HCT116 (cell line): ENCODE data around the gene CYP2U1. TPM values are rescaled to one million over a fixed set of nuclear protein-coding genes. Genes with fewer than 3 reads are reported as not detected.

Experiments used
- ATAC-seq: fragments of 200-7000 bp; cut with Tn5 transposase; 2 replicates; pipeline ENCODE4 v1.9.1; 2020; ENCODE audit warnings: mild to moderate bottlenecking, moderate library complexity
- BruUV-seq: library from RNA; stranded (reverse); fragments of 400-500 nt; replicated peaks from 2 replicates; lab custom pipeline; 2021; lab: Mats Ljungman, UMichigan
- CTCF ChIA-PET: fragments of 300-600 bp; sonication (Branson Sonifier 250); formaldehyde crosslinking; loops from one replicate; lab custom pipeline; 2021; ENCODE audit warnings: antibody characterized with exemption; lab: Charles Lee
- POLR2A ChIA-PET: fragments of 300-600, 350-600 bp; sonication (Branson Sonifier 250); formaldehyde crosslinking; loops from one replicate; lab custom pipeline; 2021; ENCODE audit warnings: antibody characterized with exemption; lab: Charles Lee
- RAD21 ChIA-PET, 2 experiments: fragments of 300-600 bp; sonication (Branson Sonifier 250); formaldehyde crosslinking; loops; one replicate each; lab custom pipeline; 2023; ENCODE audit warnings: low total read pairs in 2 of 2; ENCODE audit not compliant: uncharacterized antibody in 2 of 2, unreplicated experiment in 2 of 2, low non-redundant PET in 1 of 2; lab: Charles Lee
- DNase-seq: peaks from one replicate; pipeline ENCODE4 v3.0.0-alpha.2; 2010; ENCODE audit warnings: low read depth, low spot score
- H2AFZ ChIP-seq: fragments of 200-600 bp; shearing (Covaris generic), sonication (generic); 2 replicates; pipeline ENCODE4 v1.6.1; 2017; ENCODE audit warnings: low read depth, mixed run types, mixed read lengths, antibody characterized with exemption, low read length; ENCODE audit not compliant: poor library complexity, severe bottlenecking
- H3K27ac ChIP-seq: 2 replicates; pipeline ENCODE4 v1.5.1; 2012; ENCODE audit warnings: low read depth, low read length
- H3K27me3 ChIP-seq: fragments of 200-600 bp; sonication (generic); 2 replicates; pipeline ENCODE4 v1.6.1; 2016; ENCODE audit warnings: mixed run types, low read length, mixed read lengths; ENCODE audit not compliant: insufficient read depth
- H3K36me3 ChIP-seq, 2 experiments: fragments of 200-500 bp in 1 of 2; fragments of 200-600 bp in 1 of 2; sonication (Bioruptor generic) in 1 of 2; sonication (generic) in 1 of 2; 2 replicates each; pipeline versions ENCODE4 v1.5.1 to v1.6.1; 2014 to 2016; ENCODE audit warnings: low read length in 2 of 2, inconsistent platforms in 1 of 2, mixed read lengths in 1 of 2, mixed run types in 1 of 2; ENCODE audit not compliant: insufficient read depth in 2 of 2, control insufficient read depth in 1 of 2
- H3K4me1 ChIP-seq, 2 experiments: fragments of 200-600 bp in 1 of 2; sonication (generic) in 1 of 2; 2 replicates each; pipeline versions ENCODE4 v1.5.1 to v1.6.1; 2012 to 2017; ENCODE audit warnings: low read length in 2 of 2, inconsistent platforms in 1 of 2, mild to moderate bottlenecking in 1 of 2, mixed read lengths in 1 of 2, mixed run types in 1 of 2, moderate library complexity in 1 of 2; ENCODE audit not compliant: insufficient read depth in 2 of 2, control insufficient read depth in 1 of 2
- H3K4me2 ChIP-seq: fragments of 200-600 bp; sonication (generic); 2 replicates; pipeline ENCODE4 v1.6.1; 2017; ENCODE audit warnings: mixed run types, low read length, mixed read lengths
- H3K4me3 ChIP-seq, 2 experiments: fragments of 200-600 bp in 1 of 2; sonication (generic) in 1 of 2; replicated peaks in 1 of 2; 2 replicates each; pipeline ENCODE4 v1.5.1; 2011 to 2016; ENCODE audit warnings: low read length in 2 of 2, control low read depth in 1 of 2, low read depth in 1 of 2, mild to moderate bottlenecking in 1 of 2, mixed read lengths in 1 of 2, mixed run types in 1 of 2
- H3K79me2 ChIP-seq: fragments of 200-600 bp; sonication (generic); 2 replicates; pipeline ENCODE4 v1.6.1; 2017; ENCODE audit warnings: mild to moderate bottlenecking, mixed run types, low read length, moderate library complexity, mixed read lengths; ENCODE audit not compliant: insufficient read depth
- H3K9ac ChIP-seq: fragments of 200-600 bp; sonication (generic); 2 replicates; pipeline ENCODE4 v1.6.1; 2016; ENCODE audit warnings: low read length, mixed read lengths
- H3K9me2 ChIP-seq: fragments of 200-600 bp; sonication (generic), shearing (Covaris generic); 2 replicates; pipeline ENCODE4 v1.6.1; 2017; ENCODE audit warnings: mixed run types, mild to moderate bottlenecking, moderate library complexity; ENCODE audit not compliant: insufficient read depth
- H3K9me3 ChIP-seq, 2 experiments: fragments of 200-500 bp in 1 of 2; fragments of 200-600 bp in 1 of 2; sonication (Bioruptor generic) in 1 of 2; sonication (generic) in 1 of 2; 2 replicates each; pipeline ENCODE4 v1.6.1; 2014 to 2017; ENCODE audit warnings: low read length in 2 of 2, mixed read lengths in 2 of 2, inconsistent platforms in 1 of 2, low read depth in 1 of 2, mild to moderate bottlenecking in 1 of 2, mixed run types in 1 of 2, moderate library complexity in 1 of 2; ENCODE audit not compliant: control insufficient read depth in 1 of 2, insufficient read depth in 1 of 2
- H4K20me1 ChIP-seq: fragments of 200-600 bp; sonication (generic), shearing (Covaris generic); 2 replicates; pipeline ENCODE4 v1.6.1; 2017; ENCODE audit warnings: mixed run types, mild to moderate bottlenecking, moderate library complexity; ENCODE audit not compliant: insufficient read depth
- EZH2phosphoT487 ChIP-seq: fragments of 200-600 bp; IDR thresholded peaks from 2 replicates; pipeline ENCODE4 v1.6.1; 2018; ENCODE audit warnings: antibody characterized with exemption, borderline replicate concordance
- FOSL1 ChIP-seq: IDR thresholded peaks from 2 replicates; pipeline ENCODE4 v1.6.1; 2012; ENCODE audit warnings: low read depth
- JUND ChIP-seq: IDR thresholded peaks from 2 replicates; pipeline ENCODE4 v1.6.1; 2012
- POLR2A ChIP-seq: IDR thresholded peaks from 2 replicates; pipeline ENCODE4 v1.7.0; 2011; ENCODE audit warnings: borderline replicate concordance; ENCODE audit not compliant: insufficient read depth, insufficient read length; ENCODE audit errors: extremely low read depth
- RAD21 ChIP-seq: IDR thresholded peaks from 2 replicates; pipeline ENCODE4 v1.6.1; 2012; ENCODE audit warnings: low read depth, mild to moderate bottlenecking
- SIN3A ChIP-seq: IDR thresholded peaks from 2 replicates; pipeline ENCODE4 v1.6.1; 2012; ENCODE audit warnings: low read depth
- SRF ChIP-seq: IDR thresholded peaks from 2 replicates; pipeline ENCODE4 v1.6.1; 2012; ENCODE audit warnings: low read depth
- intact Hi-C: fragments of 100-400 bp; cut with micrococcal nuclease; formaldehyde crosslinking; loops from 2 replicates; pipeline ENCODE4 v1.10.0; 2022
- total RNA-seq: library from RNA; stranded (reverse); gene quantifications from one replicate; pipeline ENCODE4 v1.2.1, GENCODE V29; 2021; ENCODE audit not compliant: unreplicated experiment
- TF ChIP-seq, protein P1 (sequence below): IDR thresholded peaks from 2 replicates; pipeline ENCODE4 v1.6.1; 2012; ENCODE audit warnings: low read depth
- TF ChIP-seq, protein P2 (sequence below), 3 experiments: fragments of 200-600 bp in 1 of 3; sonication (generic) in 1 of 3; IDR thresholded peaks in 2 of 3; conservative IDR thresholded peaks in 1 of 3; 2 replicates each; pipeline ENCODE4 v1.5.1; 2012 to 2017; ENCODE audit warnings: low read depth in 2 of 3, low read length in 2 of 3, antibody characterized with exemption in 1 of 3, borderline replicate concordance in 1 of 3, control low read depth in 1 of 3, mild to moderate bottlenecking in 1 of 3, mixed read lengths in 1 of 3, mixed run types in 1 of 3, moderate library complexity in 1 of 3; ENCODE audit not compliant: insufficient read depth in 1 of 3

Gene CYP2U1
- total RNA-seq, 1 experiment from 2014 or later: 4.0 TPM

DNA sequence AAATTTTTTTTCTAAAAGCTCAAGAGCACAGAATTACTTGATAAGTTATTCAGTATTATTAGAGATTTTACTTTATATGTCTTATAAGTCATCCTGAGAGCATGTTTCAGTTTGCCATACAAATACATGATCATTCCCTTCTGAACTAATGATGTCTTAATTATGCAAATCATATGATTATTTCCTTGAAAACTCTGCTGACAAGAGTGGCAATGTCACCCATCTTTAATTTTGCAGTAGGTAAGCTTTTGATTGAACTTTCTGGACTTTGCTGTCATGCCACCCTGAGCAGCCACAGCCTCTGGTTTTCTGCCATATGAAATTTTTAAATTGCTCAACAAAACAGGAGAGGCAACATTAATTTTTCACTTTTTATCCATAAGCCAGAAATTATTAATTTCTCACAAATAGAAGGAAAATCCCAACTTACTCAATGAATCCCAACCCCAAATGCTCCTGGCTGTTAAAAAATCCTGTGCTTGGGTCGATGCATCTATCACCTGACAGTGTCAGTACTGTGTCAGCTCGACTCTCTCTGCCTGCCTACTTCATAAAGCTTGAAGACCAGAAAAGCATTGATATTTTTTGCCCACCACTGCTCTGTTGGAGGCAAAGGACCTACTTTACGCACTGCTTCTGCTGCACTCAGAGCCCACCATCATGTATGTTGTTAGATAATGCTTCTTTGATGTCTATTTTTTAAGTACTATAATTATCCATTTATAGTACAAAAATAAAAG lies 46.8 kb downstream of the CYP2U1 start:
- no peak overlapping the region for H3K4me2 ChIP-seq
- no peaks in the 10 kb centered on the region for H3K27me3 ChIP-seq
- no peaks in the 10 kb centered on the region for H4K20me1 ChIP-seq
- intact Hi-C loops: no loop called here
- ChIA-PET POLR2A (no interaction called here), CTCF (no interaction called here), RAD21 (no interaction called here)
- no peaks in the 10 kb centered on the region for H3K4me1 ChIP-seq
- no peak overlapping the region for H3K27ac ChIP-seq
- ATAC-seq: no peak
- H2AFZ ChIP-seq: no peak overlapping the region
- no peak overlapping the region for H3K9ac ChIP-seq
- no peak overlapping the region for H3K4me3 ChIP-seq
- H3K36me3 ChIP-seq: no peaks in the 10 kb centered on the region
- no peak for TF ChIP-seq POLR2A
- TF ChIP-seq EZH2phosphoT487: no peak
- no peak for TF ChIP-seq FOSL1
- TF ChIP-seq, protein P1, sequence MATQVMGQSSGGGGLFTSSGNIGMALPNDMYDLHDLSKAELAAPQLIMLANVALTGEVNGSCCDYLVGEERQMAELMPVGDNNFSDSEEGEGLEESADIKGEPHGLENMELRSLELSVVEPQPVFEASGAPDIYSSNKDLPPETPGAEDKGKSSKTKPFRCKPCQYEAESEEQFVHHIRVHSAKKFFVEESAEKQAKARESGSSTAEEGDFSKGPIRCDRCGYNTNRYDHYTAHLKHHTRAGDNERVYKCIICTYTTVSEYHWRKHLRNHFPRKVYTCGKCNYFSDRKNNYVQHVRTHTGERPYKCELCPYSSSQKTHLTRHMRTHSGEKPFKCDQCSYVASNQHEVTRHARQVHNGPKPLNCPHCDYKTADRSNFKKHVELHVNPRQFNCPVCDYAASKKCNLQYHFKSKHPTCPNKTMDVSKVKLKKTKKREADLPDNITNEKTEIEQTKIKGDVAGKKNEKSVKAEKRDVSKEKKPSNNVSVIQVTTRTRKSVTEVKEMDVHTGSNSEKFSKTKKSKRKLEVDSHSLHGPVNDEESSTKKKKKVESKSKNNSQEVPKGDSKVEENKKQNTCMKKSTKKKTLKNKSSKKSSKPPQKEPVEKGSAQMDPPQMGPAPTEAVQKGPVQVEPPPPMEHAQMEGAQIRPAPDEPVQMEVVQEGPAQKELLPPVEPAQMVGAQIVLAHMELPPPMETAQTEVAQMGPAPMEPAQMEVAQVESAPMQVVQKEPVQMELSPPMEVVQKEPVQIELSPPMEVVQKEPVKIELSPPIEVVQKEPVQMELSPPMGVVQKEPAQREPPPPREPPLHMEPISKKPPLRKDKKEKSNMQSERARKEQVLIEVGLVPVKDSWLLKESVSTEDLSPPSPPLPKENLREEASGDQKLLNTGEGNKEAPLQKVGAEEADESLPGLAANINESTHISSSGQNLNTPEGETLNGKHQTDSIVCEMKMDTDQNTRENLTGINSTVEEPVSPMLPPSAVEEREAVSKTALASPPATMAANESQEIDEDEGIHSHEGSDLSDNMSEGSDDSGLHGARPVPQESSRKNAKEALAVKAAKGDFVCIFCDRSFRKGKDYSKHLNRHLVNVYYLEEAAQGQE: no peak
- TF ChIP-seq RAD21: no peak
- TF ChIP-seq JUND: no peak
- no peak for TF ChIP-seq SIN3A
- TF ChIP-seq SRF: no peak
- TF ChIP-seq, protein P2, sequence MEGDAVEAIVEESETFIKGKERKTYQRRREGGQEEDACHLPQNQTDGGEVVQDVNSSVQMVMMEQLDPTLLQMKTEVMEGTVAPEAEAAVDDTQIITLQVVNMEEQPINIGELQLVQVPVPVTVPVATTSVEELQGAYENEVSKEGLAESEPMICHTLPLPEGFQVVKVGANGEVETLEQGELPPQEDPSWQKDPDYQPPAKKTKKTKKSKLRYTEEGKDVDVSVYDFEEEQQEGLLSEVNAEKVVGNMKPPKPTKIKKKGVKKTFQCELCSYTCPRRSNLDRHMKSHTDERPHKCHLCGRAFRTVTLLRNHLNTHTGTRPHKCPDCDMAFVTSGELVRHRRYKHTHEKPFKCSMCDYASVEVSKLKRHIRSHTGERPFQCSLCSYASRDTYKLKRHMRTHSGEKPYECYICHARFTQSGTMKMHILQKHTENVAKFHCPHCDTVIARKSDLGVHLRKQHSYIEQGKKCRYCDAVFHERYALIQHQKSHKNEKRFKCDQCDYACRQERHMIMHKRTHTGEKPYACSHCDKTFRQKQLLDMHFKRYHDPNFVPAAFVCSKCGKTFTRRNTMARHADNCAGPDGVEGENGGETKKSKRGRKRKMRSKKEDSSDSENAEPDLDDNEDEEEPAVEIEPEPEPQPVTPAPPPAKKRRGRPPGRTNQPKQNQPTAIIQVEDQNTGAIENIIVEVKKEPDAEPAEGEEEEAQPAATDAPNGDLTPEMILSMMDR (IDR thresholded peaks at IDR 0.05 in 2 of 3, conservative IDR thresholded peaks at IDR 0.05 in 1 of 3; ENCODE audit: borderline replicate concordance in 1 of 3, insufficient read depth in 1 of 3, low read depth in 2 of 3, low read length in 2 of 3): no peak
- no TSS peak for BruUV-seq
- no peaks in the 10 kb centered on the region for H3K79me2 ChIP-seq
- DNase-seq: no peak
- no peaks in the 10 kb centered on the region for H3K9me2 ChIP-seq
- H3K9me3 ChIP-seq: no peaks in the 10 kb centered on the region
